SK-N-MC (cell line): ENCODE data around the gene PHKA2.

ENCODE experiments used
- EZH2 ChIP-seq: fragments of 200-600 bp; sonication (generic); IDR thresholded peaks from one replicate; pipeline ENCODE4 v1.6.1; 2017; ENCODE audit warnings: antibody characterized with exemption
- POLR2AphosphoS5 ChIP-seq: IDR thresholded peaks from 2 replicates; pipeline ENCODE4 v1.6.1; 2012; ENCODE audit warnings: mild to moderate bottlenecking, low read depth, low read length, borderline replicate concordance

DNA sequence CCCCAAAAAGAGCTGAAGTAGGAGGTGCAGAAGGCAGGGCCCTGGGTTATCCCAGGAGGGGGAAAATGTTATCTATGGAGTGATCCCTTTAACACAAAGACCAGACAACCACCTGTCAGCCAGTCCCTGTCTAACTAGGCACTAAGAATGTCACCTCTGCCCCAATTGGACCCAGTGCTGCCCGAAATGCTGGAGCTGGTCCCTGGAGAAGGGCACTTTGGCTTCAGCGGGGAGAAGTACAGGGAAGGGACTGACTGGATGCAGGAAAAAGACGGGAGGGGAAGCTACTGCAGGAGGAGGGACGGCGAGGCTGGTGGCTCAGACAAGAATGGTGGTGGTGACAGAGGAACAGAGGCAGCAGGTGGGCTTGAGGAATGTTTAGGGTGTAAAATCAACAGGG lies 17.3 kb downstream of the PHKA2 start:
- no peak for TF ChIP-seq EZH2
- TF ChIP-seq POLR2AphosphoS5, result no peak
